SK-N-DZ (cell line): ENCODE data around the gene PRKD3.
A peak's percentile ranks its signal among the peaks of the same experiment; 100 is the strongest.

ENCODE experiments used
- DNase-seq: peaks from one replicate; pipeline ENCODE4 v3.0.0-alpha.2; 2015; ENCODE audit warnings: low spot score

Gene PRKD3

DNA sequence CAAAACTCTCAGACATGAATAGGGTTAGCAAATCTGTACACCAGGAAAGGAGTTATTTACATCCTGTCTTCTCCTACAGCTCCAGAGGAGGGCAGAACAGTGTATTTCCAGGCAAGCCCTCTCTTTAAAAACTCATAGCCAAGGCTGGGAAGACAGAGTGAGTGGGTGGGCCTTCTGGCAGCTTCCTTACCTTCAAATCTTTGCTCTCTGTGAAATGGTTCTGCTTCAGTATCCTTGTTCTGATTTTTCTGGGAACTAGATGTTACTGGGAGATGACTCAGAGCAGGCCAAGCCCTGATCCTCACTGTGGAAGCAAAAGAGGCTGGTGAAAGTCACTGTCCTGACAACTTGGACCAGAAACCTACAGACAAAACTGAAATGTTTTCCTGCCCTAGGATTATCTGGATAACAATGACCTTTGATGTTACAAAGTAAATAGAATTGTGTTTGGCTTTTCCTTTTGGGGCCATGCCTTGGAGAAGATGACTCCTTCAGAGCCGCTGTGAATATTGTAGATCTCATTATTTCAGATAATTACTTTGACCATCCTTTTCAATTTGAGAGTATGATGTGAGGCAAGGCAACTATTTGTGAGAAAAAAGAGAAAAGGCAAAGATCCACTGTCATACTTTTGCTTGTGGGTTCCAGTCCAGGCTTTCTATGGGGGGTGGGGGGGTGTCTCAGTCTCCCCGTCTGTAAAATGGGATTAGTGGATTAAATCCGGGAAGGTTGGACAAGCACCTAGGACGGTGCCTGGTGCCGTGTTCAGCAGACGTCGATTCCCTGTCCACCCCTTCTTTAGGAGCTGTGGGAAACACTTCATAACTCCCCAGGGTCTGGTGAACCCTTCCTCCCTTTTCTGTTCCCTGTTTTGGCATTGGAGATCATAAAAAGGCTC lies 19.2 kb upstream of the PRKD3 start:
- no peak for DNase-seq

DNA sequence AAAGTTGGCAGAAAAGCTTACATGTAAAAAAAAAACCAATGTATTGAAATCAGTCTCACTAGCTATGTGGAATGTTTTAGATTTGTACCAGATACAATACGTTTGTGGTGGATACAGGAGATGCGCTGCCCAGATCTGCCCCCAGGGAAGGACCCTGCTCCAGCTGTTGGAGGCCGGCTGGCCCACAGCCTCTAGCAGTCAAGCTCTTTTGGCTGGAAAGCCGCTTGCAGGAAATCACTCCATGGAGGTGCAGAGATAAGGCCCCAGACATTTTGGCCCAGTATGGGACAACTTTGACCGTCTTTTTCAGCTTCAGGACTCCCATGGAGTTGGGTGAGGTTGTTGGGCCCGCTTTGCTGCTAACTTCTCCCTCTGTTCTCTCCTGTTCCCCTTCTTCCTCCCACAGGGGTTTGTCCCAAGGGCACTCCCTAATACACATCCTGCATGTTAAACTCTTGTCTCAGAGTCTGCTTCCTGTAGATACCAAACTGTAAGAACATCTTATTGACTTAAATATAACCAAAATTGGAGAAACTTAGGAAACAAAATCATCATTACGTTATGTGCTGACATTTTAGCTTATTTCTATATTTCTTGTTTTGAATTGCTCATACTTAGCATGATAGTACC lies 18.1 kb upstream of the PRKD3 start:
- DNase-seq, result no peak

DNA sequence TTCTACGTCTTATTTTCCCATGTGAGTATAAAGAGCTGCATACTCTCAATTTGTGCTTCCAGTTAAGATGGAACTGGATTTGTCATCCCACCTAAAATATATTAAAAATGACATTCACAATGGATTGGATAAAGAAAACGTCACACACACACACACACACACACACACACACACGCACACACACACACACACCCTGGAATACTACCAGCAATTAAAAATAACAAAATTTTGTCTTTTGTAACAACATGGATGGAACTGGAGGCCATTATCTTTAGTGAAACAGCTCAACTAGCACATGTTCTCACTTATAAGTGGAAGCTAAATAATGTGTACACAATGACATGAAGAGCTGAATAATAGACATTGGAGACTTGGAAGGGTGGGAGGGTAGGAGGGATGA lies 16.0 kb upstream of the PRKD3 start:
- no peak for DNase-seq

DNA sequence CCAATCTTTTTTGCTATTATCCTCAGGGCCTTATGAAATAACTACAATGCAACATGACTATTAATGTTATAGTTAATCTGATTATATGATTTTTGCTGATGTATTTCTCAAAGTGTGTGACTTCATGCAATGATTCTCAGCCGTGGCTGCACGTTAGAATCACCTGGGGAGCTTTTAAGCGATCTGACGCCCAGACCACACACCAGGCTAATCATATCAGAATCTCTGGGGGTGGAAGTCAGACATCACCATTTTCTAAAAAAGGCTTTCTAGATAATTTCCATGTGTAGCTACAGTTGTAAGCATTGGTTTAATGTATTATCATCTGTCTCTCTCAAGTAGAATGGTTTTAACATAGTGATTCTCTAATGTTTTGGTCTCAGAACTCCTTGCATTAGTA lies 14.3 kb upstream of the PRKD3 start:
- no peak for DNase-seq

DNA sequence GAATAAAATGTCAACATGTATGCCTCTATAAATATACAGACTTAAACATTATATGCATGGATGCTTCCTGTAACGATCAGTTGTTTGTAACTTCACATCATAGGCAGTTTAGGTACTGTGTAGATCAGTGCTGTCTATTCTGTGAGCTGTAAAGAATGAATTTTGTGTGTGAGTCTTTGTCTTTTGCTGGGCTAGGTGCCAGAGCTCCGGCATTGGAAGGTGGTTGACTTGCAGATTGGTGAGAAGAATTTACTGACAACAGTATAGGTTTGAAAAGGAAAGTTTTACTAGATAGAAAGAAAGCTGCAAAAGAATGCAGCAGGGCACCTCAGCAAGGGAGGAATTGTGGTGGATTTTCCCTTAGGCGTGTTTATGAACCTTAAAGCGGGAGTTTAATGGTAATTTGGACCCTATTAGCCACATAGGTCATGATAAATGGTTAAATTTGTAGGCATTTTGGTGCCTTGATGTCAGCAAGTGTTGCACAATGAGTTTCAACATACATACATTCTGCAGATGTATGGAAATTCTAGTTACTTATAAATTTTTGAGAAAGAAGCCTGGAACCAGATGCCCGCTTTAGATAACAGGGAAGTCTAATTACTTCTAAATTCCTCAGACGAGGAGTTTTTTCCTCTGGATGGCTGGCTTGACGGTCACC lies 13.1 kb upstream of the PRKD3 start:
- no peak for DNase-seq

DNA sequence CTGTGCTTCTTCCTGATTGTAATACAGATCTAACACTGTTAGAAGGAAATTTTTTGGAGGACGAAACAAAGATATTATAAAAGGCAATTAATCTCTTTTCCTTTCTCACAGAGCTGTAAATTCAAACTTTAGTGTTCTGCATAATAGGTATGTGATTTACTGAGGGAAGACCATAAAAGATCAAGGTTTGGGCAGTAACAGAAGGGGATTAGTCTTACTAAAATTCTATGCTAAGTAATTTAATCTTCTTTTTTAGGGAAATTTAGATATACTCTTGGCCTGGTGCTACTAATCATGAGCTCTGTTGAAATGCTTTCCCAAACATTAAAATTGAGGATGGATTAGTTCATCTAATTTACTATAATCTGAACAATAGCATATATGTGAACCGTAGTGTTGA lies 11.0 kb upstream of the PRKD3 start:
- DNase-seq, result no peak

DNA sequence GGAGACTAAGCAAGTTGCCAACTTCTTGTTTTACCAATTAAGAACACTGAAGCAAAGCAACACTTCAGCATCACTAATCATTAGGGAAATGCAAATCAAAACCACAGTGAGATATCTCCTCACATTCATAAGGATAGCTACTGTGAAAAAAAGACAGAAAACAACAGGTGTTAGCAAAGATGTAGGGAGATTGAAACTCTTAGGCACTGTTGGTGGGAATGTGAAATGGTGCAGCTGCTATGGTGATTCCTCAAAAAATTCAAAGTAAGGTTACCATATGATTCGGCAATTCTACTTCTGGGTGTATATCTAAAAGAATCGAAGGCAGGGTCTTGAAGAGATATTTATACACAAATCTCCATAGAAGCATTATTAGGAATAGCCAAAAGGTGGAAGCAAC lies 8.6 kb upstream of the PRKD3 start:
- no peak for DNase-seq

DNA sequence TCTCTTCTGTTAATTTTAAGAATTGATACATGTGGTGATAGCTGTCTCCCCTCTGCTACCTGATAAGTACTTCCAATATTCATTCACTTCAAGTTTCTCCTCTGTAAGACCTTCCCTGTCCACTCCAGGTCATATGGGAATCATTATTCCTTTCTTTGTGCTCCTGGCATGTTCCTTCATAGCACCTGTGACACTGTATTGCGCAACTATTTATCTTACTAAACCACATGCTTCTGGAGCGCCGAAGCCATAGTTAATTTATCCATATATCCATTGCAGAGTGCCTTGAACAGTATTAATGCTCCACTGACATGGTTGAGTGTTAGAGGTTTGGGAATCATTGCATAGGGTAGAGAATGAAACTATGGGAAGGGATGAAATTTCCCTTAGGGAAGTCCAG lies 7.9 kb upstream of the PRKD3 start:
- DNase-seq, result no peak

DNA sequence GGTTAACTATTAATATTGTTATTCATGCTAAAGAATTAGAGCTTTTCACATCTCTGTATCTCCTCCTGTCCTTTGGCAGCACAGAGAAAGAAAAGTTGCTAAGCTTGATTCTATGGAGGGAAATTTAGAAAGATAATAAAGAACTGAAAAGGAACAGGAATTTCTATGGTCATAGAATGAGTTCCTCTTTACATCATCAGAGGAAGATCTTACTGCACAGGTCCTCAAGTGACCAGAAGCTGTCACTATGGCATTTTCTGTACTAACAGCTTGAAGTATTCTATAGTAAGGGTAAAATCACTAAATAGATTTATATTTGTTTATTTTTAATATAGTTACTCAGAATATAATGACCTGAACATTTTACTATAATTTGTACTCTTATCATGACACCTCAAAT lies 6.0 kb upstream of the PRKD3 start:
- no peak for DNase-seq

DNA sequence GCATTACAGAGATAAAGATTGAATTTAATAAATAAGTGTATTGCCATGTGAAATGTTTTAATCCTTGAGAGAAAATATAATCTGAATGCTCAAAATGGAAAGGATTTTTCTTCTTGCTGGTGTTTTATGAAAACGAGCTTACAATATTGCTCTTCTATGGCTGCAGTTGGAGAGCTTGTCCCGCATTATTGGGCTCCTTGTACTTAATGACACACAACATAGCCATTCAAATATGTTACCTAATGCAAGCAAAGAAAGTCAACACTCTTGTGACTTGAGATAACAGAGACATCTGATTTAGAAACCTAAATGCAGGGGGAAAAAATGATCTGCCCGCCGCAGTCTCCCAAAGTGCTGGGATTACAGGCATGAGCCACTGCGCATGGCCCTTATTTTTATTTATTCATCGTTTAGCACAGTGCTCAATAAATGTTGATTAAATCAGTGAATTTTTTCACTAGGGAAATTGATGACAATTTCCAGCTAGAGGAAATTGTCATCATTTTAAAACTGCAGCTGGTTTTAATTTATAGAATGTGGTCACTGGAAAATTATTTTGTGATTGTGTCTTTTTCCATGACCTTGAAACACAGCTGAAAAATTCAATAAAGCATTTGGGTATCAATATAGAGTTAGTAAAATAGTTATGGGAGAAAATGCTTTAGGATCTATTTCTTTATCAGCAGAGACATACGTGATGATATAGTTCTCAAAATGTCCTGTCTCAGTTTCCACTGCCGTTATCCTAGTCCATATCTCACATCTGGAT lies 2.4 kb upstream of the PRKD3 start:
- DNase-seq, result no peak

DNA sequence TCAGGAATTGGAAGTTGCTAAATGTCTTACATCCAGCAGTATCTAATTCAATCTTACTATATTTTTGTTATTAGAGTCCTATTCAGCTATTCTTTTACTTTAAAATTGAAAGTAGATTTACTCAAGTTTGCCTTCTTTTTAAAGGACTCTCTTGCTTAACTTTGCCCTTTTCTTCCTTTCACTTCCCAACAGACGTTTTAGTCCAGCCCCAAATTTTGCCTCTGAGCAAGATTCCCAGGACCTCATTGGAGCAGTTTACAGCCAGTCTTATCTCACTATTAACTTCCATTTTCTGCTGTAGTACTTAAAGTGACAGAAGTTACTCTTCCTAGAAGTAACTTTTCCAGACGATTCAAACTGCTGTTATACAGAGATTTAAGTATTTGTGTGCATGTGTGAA lies 1.7 kb upstream of the PRKD3 start:
- no peak for DNase-seq

DNA sequence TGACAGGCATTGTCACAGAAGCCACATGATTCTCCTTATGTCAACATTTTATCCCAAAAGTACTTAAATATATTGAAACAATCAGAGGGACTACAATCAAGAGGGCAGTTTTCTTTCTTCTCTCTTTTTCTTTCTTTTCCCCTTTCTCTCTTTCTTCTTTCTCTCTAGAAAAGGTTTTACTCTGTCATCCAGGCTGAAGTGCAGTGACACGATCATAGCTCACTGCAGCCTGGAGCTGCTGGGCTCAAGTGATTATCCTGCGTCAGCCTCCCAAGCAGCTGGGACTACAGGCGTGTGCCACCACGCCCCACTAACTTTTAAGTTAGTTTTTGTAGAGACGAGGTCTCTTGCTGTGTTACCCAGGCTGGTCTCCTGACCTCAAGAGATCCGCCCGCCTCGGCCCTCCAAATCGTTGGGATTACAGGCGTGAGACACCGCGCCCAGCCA lies 1.0 kb upstream of the PRKD3 start:
- no peak for DNase-seq

DNA sequence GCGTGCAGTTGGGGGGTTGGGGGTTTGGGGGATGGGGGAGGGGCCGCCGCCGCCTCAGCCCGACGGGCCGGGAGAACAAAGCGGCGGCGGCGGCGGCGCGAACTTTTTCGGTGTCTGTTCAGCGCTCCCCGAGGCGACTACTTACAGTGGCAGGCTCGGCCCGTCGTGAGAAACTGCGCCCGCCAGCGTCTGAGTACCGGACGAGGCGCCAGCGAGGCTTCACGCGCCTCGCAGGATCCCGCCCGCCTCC lies 172 bp downstream of the PRKD3 start:
- no peak for DNase-seq

DNA sequence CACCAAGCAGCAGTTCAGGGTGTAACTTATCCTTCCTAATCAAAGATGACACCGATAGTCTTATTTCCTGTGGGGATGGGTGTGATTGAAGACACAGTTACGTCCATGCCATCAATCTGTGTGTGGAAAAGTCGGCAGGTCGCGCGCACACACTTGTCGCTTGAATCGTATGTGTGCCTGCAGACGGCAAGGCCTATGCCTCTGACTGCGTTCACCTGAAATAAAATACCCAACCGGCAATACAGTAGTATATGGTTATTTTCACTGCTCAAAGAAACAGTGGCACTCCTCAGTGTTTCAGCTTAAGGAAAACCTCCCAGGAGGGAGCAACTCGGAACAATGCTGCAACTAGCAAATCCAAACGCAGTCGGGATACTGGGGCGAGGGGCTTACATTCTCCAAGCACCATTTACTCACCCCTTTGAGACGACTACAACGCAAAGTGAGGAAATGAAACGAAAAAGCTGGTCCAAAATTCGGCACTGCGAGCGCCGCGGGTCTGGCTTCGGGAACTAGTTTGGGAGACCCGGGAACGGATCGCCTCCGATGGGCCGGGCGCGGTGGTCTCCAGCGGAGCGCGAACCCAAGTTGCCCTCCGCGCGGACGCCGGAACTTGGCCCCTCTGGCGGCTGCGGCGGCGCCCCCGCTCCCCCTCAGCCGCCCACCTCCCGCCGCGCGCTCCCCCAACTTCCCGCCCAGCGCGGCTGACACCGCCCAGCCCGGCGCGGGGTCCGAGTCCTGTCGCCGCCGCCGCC lies 675 bp downstream of the PRKD3 start:
- peak; percentile 26 for DNase-seq

DNA sequence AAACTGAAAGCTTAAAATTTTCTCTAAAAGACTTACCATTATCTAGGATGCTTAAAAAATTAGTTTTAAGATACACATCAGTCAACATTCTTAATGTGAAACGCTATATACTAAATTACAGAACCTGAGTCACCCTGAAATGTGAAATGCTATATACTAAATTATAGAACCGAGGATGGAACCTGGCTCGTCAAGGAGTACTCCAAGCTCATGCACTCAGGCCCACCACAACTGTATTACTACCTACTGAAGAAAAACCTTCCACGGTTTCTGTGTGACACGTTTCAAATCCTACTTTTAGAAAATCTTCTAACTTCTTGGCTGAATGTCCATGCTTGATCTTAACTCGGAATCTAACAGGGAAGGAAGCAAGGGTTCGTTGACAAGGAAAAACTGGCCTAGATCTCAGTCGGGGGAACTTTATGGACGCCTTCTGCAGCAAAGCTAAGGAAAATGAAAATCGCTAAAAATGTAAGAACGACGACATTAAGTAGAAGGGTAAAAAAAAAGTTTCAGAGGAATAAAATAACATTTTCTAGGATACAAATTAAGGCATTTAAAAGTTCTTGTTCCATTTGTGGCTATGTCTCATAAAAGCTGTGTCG lies 1.4 kb downstream of the PRKD3 start:
- no peak for DNase-seq

DNA sequence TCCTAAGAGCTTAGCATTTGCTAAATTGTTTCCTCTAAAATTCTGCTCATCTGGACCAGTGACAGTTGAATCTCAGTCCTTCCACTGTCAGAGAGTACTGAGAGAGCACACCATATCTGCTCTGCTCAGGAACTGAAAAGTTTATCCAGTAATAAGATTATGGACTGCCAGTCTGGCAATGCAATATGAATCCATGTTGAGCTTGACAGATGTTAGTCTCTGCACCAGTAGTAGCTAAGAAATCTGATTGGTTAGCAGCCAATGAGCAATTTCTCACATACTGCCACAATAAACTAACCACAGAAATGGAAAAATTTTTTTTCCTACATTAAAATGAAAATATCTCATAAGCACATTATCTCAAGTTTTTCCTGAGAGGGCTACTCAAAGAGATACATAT lies 2.3 kb downstream of the PRKD3 start:
- DNase-seq, result peak; percentile 62

DNA sequence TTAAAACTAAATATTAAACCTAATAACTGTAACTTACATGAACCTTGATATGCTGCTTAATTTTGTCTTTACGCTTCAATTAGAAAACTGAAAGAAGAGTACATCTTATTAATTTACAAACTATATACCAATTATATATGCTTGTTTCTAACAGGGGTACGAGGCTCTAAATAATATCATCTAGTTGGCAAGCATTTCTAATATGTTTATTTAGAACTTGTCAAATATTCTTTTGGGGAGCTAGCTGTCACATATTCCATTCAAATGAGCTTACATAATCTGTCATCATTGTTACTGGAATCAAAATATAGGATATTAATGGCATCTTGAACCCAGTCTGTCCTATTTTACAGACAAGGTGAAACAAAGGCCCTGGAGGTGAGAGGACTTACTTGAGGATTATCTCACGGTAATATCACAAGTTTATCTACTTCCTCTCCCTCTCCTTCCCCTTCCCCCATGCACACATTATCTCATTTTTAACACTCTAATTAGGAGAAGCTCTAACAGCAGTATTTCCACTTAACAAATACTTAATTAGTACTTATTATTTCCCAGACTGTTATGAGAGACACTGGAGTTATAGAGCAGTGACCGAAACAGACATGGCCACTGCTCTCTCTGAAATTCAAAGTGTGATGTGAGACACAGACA lies 3.5 kb downstream of the PRKD3 start:
- DNase-seq, result no peak

DNA sequence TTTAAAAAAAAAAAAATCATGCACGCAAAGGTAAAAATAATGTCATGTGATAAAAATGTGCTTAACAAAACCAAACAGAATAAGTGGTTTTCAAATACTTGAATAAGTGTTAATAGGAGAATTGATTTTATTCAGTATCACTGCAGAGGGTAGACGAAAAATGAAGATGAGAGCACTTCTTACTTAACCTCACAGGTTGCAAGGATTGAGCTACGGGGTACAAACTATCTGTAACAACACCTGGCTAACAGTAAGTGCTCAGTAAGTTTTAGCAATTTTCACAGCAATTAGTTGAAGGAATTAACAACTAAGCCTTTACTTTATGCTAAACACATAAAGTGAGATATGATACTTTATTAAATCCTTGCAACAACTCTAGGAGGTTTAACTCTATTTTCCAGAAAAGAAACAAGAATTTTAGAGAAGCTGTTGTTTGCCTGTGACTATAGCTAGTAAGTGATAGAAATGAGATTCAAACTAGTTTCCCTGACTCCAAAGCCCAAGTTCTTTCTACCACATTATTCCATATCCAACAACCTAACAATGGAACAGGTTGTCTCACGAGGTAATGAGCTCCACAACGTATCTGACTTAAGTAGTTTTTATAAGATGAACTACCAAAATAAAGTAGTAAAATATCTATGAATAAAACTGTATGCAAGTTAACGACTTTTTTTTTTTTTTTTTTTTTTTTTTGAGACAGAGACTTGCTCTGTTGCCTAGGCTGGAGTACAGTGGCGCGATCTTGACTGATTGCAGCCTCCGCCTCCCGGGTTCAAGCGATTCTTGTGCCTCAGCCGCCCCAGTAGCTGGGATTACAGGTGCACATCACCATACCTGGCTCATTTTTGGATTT lies 4.7 kb downstream of the PRKD3 start:
- no peak for DNase-seq

DNA sequence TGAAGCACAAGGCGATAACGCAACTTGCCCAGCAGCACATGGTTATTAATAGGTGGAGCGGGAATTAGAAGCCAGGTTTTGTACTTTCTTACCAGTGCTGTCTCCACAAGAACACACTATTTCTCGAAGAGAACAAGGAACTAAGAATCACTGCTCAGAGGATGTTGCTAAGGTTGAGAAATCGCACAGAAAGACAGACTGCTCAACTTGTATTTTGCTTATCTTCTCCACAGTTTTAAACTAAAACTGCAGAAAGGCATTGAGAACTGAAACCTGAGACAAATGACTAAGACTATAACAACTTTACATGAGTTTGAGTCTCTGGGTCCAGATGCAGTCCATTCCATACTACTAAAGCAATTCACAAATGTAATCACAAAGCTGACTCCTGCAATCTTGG lies 6.2 kb downstream of the PRKD3 start:
- DNase-seq, result no peak

DNA sequence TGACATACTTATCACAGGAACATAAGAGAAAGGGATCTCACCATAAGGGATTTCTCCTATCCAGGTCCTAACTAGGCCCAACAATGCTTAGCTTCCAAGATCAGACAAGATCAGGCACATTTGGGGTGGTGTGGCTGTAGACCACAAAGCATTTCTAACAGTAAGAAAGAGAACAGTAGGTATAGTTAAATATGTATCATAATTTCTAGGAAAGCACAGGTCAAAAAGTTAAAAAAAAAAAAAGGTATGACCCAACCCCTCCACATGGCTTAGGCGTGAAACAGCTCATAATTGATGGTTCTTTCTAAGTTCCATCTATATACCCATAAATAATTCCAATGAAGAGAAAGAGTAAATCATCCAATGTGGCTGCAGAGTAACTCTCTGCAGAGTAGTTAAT lies 6.9 kb downstream of the PRKD3 start:
- DNase-seq, result no peak
